CD4-positive, alpha-beta T cell (primary cell): Measurements from ENCODE around the gene SUGP2. TPM values are rescaled to one million over a fixed set of nuclear protein-coding genes. Genes with fewer than 3 reads are reported as not detected.

Experiments
- ATAC-seq: fragments of 200-7000 bp; cut with Tn5 transposase; one replicate; pipeline ENCODE4 v1.10.0; 2022; ENCODE audit warnings: mild to moderate bottlenecking; ENCODE audit not compliant: poor library complexity
- CTCF ChIA-PET: fragments of 350-600 bp; sonication (Branson Sonifier 250); formaldehyde crosslinking; loops from one replicate; lab custom pipeline; 2021; ENCODE audit warnings: antibody characterized with exemption, inconsistent platforms; lab: Charles Lee
- POLR2A ChIA-PET: fragments of 350-600 bp; sonication (Branson Sonifier 250); formaldehyde crosslinking; loops from one replicate; lab custom pipeline; 2021; ENCODE audit warnings: antibody characterized with exemption, inconsistent platforms; lab: Charles Lee
- DNase-seq, 14 experiments: peaks; one replicate each; pipeline ENCODE4 v3.0.0-alpha.2; 2013 to 2020; ENCODE audit warnings: mixed read lengths in 2 of 14
- H3K27ac ChIP-seq, 2 donors: one replicate each; pipeline versions ENCODE4 v1.5.1 to v1.7.0; 2013; ENCODE audit warnings: low read length in 2 of 2, low read depth in 1 of 2, mild to moderate bottlenecking in 1 of 2
- H3K27me3 ChIP-seq, 2 experiments: 1 replicate in 1 of 2; 2 replicates in 1 of 2; pipeline versions ENCODE4 v1.6.1 to v1.7.0; 2013; ENCODE audit warnings: low read length in 2 of 2, control low read depth in 1 of 2, mild to moderate bottlenecking in 1 of 2, moderate library complexity in 1 of 2; ENCODE audit not compliant: insufficient read depth in 2 of 2, control insufficient read depth in 1 of 2
- H3K36me3 ChIP-seq: one replicate; pipeline ENCODE4 v1.6.1; 2013; ENCODE audit warnings: low read length, control low read depth; ENCODE audit not compliant: insufficient read depth
- H3K4me1 ChIP-seq: one replicate; pipeline ENCODE4 v1.6.1; 2013; ENCODE audit warnings: low read length, control low read depth; ENCODE audit not compliant: insufficient read depth
- H3K4me3 ChIP-seq: one replicate; pipeline ENCODE4 v1.5.1; 2013; ENCODE audit warnings: mild to moderate bottlenecking, low read length, moderate library complexity
- H3K9me3 ChIP-seq, 2 experiments: 1 replicate in 1 of 2; 2 replicates in 1 of 2; pipeline versions ENCODE4 v1.6.1 to v1.7.0; 2013; ENCODE audit warnings: low read length in 2 of 2, mild to moderate bottlenecking in 2 of 2, control low read depth in 1 of 2, moderate library complexity in 1 of 2; ENCODE audit not compliant: control insufficient read depth in 1 of 2, insufficient read depth in 1 of 2
- H3K27ac Mint-ChIP-seq: one replicate; pipeline ENCODE4 v1.8.0; 2020; ENCODE audit warnings: mixed read lengths
- H3K27me3 Mint-ChIP-seq: one replicate; pipeline ENCODE4 v1.8.0; 2021; ENCODE audit warnings: mixed read lengths
- H3K36me3 Mint-ChIP-seq: one replicate; pipeline ENCODE4 v1.8.0; 2021; ENCODE audit warnings: low read depth, mixed read lengths
- H3K4me1 Mint-ChIP-seq: one replicate; pipeline ENCODE4 v1.8.0; 2021; ENCODE audit warnings: low read depth, mixed read lengths
- H3K4me3 Mint-ChIP-seq: one replicate; pipeline ENCODE4 v1.8.0; 2020; ENCODE audit warnings: mild to moderate bottlenecking, mixed read lengths
- H3K9me3 Mint-ChIP-seq: one replicate; pipeline ENCODE4 v1.8.0; 2020; ENCODE audit warnings: mixed read lengths
- CTCF ChIP-seq: fragments of 200-600 bp; IDR thresholded peaks from one replicate; pipeline ENCODE4 v1.8.0; 2022; ENCODE audit warnings: antibody characterized with exemption, mild to moderate bottlenecking
- intact Hi-C, 2 experiments: fragments of 100-400 bp; cut with DNase I in 1 of 2; cut with micrococcal nuclease in 1 of 2; formaldehyde crosslinking; loops; one replicate each; pipeline versions ENCODE4 v1.15.1 to v1.9.0; 2023 to 2025; cut with DNase I, micrococcal nuclease
- total RNA-seq, 174 experiments: library from RNA in 2 of 174; stranded (reverse) in 2 of 174; gene quantifications; one replicate each; pipeline ENCODE4 v1.2.3 and lab custom pipeline; 2021 to 2026

The SUGP2 gene
- total RNA-seq, 2 experiments from 2014 or later, result 106 to 110 TPM

- H3K4me1 Mint-ChIP-seq, result no peaks in the 10 kb centered on the region
- peaks cover 0 to 8% of the 10 kb centered on the region in 2 experiments for H3K9me3 ChIP-seq
- H3K9me3 Mint-ChIP-seq, result no peaks in the 10 kb centered on the region
- no peak for TF ChIP-seq CTCF
- peaks cover 29% of the 10 kb centered on the region for H3K27me3 Mint-ChIP-seq
- ChIA-PET POLR2A (no interaction called here), CTCF (no interaction called here)
- no peak overlapping the region for H3K4me3 Mint-ChIP-seq
- no peak overlapping the region for H3K27ac Mint-ChIP-seq
- intact Hi-C loops, result no loop called here
- DNase-seq (no peak), ATAC-seq (no peak)
- no peaks in the 10 kb centered on the region for H3K36me3 Mint-ChIP-seq
- H3K4me1 ChIP-seq, result peaks cover 35% of the 10 kb centered on the region
- H3K4me3 ChIP-seq, result no peak overlapping the region
- H3K27ac ChIP-seq, result no peak overlapping the region
- H3K27me3 ChIP-seq, result peaks cover 9 to 14% of the 10 kb centered on the region in 2 experiments
- H3K36me3 ChIP-seq, result no peaks in the 10 kb centered on the region
These were observed 88.0 kb downstream of the SUGP2 start for GRCh38 chr19:18945297-18945696.

GRCh38 chr19:18943465-18943864, 89.9 kb downstream of the SUGP2 start:
- no peak for TF ChIP-seq CTCF
- peaks cover 0 to 9% of the 10 kb centered on the region in 2 experiments for H3K9me3 ChIP-seq
- CTCF ChIA-PET, result no interaction called here

DNA sequence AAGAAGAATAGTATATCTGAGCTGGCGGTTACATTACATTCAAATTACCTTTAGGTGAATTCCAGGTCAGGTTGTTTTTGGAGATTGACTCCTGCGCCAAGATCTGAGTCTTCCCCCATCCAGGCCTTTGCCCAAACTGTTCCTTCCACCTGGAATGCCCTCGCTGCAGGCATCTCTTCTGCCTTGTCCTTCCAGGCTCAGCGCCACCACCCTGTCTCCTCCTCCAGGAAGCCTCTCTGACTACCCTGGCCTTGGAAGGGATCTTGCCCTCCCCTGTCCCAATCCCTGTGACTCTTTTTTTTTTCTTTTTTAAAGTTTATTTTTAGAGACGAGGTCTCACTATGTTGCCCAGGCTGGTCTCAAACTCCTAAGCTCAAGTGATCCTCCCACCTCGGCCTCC, 90.6 kb downstream of the SUGP2 start:
- H3K9me3 ChIP-seq, result peaks cover 0 to 7% of the 10 kb centered on the region in 2 experiments
- Mint-ChIP-seq H3K36me3 (no peaks in the 10 kb centered on the region), H3K27me3 (peaks cover 38% of the 10 kb centered on the region), H3K27ac (no peak overlapping the region), H3K4me1 (peaks cover 9% of the 10 kb centered on the region), H3K9me3 (no peaks in the 10 kb centered on the region), H3K4me3 (peak overlapping the region; percentile 45)
- H3K27ac ChIP-seq, result no peak overlapping the region
- peaks cover 28% of the 10 kb centered on the region for H3K4me1 ChIP-seq
- ChIA-PET CTCF (no interaction called here), POLR2A (no interaction called here)
- intact Hi-C loops, result loop anchor here in 1 of 2 experiments (5.0 kb wide), 1 partner anchor 490 kb away; no protein-coding TSS in a partner anchor
- no peak overlapping the region for H3K4me3 ChIP-seq
- TF ChIP-seq CTCF, result no peak
- DNase-seq, result no peak
- no peaks in the 10 kb centered on the region for H3K36me3 ChIP-seq
- H3K27me3 ChIP-seq, result peaks cover 16 to 22% of the 10 kb centered on the region in 2 experiments
- ATAC-seq, result no peak

More at GRCh38 chr19:18943465-18943864, 89.9 kb downstream of the SUGP2 start:
- Mint-ChIP-seq H3K4me3 (no peak overlapping the region), H3K36me3 (no peaks in the 10 kb centered on the region), H3K9me3 (no peaks in the 10 kb centered on the region), H3K4me1 (peaks cover 9% of the 10 kb centered on the region), H3K27me3 (peaks cover 44% of the 10 kb centered on the region), H3K27ac (no peak overlapping the region)
- DNase-seq (no peak), ATAC-seq (no peak)
- Histone ChIP-seq H3K27me3 (peaks cover 16 to 22% of the 10 kb centered on the region in 2 experiments), H3K36me3 (no peaks in the 10 kb centered on the region), H3K4me1 (peaks cover 34% of the 10 kb centered on the region), H3K4me3 (no peak overlapping the region), H3K27ac (no peak overlapping the region)
- intact Hi-C loops, result loop anchor here in 1 of 2 experiments (5.0 kb wide), 1 partner anchor 491 kb away; no protein-coding TSS in a partner anchor
- POLR2A ChIA-PET, result no interaction called here
